Pericardium fibroblast (primary cell): ENCODE measurements around the gene ZFPL1. TPM values are rescaled to one million over a fixed set of nuclear protein-coding genes. Genes with fewer than 3 reads are reported as not detected.

Experiments used
- total RNA-seq: library from RNA; depleted of rRNA; stranded (reverse); fragments of >200 nt; gene quantifications from 2 replicates; pipeline ENCODE4 v1.2.3, GENCODE V29; 2015

ZFPL1 gene
- 34.5 TPM in 2 replicates for total RNA-seq

DNA sequence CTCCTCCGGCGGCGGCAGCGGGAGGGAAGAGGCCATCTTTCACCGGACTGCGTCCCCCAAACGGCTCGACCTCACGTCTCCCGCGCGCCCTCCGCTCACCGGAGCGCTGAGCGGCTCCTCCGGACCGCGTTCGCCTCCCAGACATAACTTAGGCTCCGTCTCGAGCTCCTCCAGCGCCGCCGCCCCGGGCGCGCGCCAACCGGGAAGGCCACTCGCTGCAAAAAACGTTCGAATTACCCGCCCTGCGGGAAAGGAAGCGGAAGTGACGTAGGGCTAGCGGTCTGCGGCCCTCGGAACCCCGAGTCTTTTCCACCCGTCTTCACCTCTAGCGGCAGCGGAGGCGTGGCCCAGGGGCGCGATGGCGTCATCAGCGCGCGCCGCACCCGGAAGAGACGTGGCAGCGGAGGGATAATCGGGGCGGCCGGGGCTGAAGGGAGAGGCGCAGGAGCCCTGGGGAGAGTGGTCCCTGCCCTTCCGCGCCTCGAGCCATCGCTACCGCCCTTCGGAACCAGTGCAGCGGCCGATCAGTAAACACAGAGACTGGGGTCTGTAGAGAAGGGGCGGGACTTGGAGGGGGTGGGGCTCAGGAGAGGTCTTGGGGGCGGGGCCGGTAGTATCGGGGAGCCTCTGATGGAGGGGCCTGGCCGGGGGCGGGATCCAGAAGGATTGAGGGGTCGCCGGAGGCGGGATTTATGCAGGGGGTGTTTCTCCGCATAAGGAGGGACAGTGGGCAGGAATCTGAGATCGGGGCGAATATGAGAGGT lies at the start of gene ZFPL1, which contains the start of gene CDCA5:
ZFPL1 (plus strand) TSS at position 389 of the 764 bp plus-strand sequence. CDS start 477 bp downstream, outside the sequence.
CDCA5 (minus strand) TSS at position 207 of the 764 bp plus-strand sequence; CDS start at position 145, 62 bp downstream.

DNA sequence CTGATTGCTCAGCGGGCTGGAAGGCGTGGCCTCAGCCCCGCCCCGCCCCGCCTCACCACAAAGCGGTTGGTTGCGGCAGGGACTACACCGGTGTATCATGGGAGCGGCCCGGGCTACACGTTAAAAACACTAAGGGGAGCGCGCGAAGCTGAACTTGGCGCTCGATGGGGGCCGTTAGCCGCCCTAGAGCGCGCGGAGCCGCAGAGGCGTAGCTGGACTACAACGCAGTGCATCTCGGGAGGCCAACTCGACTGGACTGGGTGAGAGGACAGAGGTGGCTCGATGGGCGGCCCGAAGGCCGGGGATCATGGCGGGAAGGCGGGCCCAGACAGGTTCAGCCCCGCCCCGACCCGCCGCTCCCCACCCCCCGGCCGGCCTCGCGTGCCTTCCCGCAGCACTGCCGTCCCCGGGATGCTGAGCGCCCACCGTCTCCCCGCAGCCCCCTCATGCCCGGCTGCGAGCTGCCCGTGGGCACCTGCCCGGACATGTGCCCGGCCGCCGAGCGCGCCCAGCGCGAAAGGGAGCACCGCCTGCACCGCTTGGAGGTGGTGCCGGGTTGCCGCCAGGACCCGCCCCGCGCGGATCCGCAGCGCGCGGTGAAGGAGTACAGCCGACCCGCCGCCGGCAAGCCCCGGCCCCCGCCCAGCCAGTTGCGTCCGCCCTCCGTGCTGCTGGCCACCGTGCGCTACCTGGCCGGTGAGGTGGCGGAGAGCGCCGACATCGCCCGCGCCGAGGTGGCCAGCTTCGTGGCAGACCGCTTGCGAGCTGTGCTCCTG lies 43.0 kb upstream of the ZFPL1 start, which contains the start of gene SAC3D1:
SAC3D1 (plus strand) TSS at position 364 of the 776 bp plus-strand sequence; CDS start at position 447, 83 bp downstream.

DNA sequence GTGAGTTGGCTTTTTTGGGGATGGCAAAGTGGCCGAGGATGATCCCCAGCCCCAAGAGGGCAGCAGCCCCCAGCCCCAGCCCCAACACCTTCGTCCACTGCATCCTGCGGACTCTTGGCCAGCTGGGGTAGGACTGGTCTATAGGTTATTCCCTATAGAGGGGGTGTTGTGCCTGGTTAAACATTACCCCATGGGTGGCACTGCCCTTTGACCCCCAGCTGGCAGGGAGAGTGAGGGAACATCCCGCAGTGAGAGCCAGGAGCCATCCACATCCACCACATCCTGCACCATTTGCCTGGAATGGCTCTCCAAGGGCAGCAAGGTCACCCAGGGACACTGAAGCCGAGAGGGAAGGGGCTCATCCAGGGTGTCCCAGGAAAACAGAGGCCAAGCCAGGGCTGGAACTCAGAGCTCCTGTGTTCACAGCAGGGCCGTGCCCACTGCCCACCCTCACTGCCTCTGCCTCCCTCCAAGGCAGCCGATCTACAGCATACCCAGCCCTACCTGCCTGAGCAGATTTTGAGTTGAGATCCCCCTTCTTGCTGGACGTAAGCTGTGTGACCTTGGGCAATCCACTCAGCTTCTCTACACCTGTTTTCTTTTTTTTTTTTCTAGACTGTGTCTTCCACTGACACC lies 25.5 kb upstream of the ZFPL1 start, which contains the start of gene NAALADL1:
NAALADL1 (minus strand) TSS at position 135 of the 636 bp plus-strand sequence; CDS start at position 103, 32 bp downstream.

DNA sequence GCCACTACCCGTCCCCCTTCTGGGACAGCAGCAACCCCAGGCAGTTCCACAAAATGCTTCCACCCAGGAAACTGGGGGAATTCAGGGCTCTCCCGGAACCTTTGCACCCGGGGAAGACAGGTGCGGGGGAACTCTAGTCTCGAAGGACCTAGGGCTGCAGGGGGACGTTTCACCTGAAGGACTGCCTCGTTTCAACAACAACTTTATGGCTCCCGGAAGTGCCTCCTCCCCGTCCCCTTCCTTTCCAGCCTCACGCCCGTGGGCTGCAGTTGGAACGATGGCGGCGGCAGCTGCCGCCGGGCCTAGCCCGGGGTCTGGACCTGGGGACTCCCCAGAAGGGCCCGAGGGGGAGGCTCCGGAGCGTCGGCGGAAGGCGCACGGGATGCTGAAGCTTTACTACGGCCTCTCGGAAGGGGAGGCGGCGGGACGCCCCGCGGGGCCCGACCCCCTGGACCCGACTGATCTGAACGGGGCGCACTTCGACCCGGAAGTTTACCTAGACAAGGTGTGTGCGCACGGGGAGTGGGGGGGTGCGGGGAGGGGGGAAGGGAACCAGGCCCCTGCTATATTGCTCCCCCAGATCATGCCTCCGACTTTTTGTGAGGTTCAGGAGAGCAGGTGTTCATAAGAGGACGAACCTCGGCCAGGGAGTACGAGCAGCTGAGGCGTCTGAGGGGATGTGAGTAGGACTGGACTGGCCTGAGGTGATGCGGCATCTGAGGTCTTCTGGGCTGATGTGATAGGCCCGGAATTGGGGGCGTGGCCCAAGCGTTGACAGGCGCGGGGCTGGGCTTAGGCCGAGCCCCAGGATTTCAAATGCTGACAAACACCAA lies 12.2 kb downstream of the ZFPL1 start, which contains the start of gene VPS51:
VPS51 (plus strand) TSS at position 241 of the 833 bp plus-strand sequence; CDS start at position 278, 37 bp downstream.

DNA sequence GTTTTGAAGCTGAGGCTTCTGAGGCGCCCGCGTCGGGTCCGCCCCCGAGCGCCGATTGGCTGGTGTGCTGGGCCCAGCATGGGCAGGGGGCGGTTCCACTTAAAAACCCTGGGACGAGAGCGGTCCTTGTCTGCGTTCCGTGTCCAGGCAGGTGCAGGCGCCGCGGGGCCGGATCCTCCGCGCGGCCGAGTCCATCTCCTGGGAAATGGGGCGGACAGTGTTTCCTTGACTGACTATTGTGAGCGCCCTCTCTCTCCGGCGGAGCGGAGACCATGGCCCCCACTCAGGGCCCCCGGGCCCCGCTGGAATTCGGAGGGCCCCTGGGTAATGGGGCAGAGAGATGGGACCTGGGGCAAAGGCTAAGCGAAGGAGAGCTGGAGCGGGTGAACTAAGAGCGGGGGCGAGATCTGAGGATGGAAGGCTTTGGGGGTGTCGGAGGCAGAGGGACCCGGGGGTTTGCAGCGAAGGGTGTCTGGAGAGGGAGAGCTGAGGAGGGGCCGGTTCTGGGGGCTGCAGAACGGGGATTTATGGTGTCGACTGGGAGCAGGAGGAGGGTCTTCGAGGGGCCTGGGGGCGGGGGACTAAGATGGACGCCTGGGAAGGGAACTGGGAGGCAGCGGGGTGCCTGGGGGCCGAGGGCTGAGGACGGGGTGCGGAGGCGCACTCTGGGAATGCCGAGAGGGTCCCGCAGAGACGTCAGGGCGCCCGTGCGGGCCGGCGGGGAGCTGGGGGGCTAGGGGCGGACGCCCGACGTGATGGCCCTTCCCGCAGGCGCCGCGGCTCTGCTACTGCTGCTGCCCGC lies 27.9 kb downstream of the ZFPL1 start, which contains the start of gene TM7SF2:
TM7SF2 (plus strand) TSS at position 129 of the 802 bp plus-strand sequence; CDS start at position 273, 144 bp downstream.

DNA sequence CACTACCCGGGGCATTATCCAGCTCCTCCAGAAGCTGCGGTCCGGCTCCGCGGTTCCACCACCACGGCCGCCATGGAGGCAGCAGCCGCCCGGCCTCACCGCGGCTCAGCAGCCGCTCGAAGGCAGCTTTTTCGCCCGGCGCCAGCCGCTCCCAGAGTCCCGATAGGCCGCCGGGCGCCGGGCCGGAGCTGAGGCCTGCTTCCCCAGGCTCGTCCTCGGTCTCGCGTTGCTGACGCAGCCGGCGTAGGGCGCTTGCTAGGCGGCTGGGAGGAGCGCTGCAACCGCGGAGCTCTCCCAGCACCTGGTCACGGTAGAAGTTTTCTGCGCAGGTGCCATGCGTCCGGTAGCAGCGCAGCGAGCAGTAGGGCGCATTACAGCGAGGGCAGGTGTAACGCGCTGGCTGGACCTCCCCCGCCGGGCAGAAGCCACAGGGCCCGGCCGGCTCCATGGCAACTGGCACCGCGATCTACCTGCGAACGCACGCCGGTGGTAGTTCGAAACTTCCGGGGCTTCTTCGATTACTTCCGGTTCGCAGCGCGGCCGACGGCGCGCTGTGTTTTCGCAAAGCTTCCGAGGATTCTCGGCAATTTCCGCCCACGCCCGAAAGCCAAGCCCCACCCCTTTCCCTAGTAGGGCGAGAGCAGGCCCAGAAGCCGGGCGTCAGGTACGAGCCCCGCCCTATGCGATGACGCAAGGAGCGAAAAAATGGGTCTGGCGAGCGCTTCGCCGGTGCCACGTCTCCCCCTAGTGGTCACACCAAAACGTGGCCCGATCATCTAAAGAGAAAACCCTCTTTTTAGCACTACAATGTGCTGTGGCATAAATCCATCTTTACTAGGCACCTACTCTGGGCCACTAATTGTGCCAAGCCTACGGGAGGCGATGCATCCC lies 33.4 kb downstream of the ZFPL1 start, which contains the start of gene ZNHIT2:
ZNHIT2 (minus strand) TSS at position 496 of the 891 bp plus-strand sequence; CDS start at position 448, 48 bp downstream.

DNA sequence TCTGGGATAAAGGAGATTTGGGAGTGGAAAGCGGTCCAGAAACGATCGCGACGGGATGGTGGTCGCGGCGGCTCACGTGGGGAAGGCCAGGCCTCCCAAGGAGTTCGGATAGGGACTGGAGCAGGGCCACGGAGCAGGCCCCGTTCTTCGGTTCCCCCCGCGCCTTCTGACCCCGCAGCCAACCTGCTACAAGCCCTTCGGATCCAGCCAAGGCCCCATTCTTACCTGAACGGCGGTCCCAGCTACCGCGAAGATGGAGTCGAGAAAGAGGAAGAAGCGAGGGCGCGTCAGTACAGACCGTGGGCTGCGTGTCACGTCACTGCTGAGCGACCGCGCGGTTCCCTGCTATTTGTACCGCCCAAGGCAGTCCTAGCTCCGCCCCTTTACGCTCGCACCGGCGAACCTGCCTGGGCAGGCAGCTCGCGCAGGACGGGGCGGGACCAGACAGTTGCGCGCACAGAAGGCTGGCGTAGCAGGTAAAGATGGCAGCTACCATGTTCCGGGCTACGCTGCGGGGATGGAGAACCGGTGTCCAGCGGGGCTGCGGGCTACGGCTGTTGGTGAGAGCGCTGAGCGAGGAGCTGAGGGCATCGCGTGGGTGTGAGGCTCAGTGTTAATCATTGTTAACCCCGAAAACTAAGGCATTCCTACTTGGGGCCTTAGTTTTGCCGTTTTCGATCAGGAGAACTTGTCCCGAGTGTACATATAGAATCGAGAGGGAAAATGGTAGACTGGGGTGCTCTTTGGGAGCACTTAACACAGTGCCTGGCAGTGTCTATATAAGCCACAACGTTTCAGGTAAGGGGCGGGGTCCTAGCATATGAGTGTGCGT lies 38.1 kb downstream of the ZFPL1 start, which contains the start of the genes FAU and MRPL49:
FAU (minus strand) TSS at position 270 of the 832 bp plus-strand sequence. CDS start 321 bp downstream, outside the sequence.
MRPL49 (plus strand) TSS at position 457 of the 832 bp plus-strand sequence; CDS start at position 483, 26 bp downstream.

DNA sequence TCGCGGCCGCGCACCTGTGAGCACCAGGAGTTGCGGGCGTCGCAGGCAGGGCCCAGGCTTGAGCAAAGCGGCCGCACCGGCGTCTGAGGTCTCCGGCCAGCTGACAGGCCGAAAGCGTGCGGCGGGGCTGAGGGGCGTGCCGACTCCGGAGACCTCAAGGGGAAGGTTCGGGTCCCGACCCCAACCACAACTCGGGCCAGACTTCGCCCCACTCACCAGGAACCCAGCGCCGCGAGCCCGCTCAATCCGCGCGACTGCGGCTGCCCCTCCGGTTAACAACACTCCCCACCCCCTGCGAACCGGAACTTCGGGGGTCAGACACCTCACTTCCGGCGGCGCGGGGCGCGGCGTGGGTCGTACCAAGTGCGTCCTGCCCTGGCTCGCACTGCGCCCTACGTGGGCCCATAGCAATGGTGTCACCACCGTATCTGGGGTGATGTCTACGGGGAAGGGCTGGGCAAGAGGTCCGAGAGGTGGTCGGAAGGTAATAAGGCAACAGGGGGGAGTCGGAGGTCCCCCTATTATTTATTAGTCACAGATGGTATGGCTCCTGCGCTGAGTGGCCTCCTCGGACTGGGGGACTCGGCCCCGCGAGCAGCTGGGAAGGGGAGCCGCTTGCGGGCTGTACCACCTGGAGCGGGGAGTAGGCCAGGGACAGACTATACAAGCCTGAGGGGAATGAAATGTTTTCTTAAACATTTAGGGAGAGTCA lies 50.4 kb downstream of the ZFPL1 start, which contains the start of gene SYVN1:
SYVN1 (minus strand) TSS at position 280 of the 712 bp plus-strand sequence. CDS start 918 bp downstream, outside the sequence.

Other genes starting within 250 kb of the ZFPL1 start
- gene CDC42BPG, start 239.6 kb upstream of the ZFPL1 start, total RNA-seq: 0.26 TPM in 1 of 2 replicates, not detected in the other
- gene EHD1, start 205.6 kb upstream of the ZFPL1 start, total RNA-seq: 52.1 and 66.7 TPM in 2 replicates
- gene ATG2A, start 167.0 kb upstream of the ZFPL1 start, total RNA-seq: 16.2 and 19.2 TPM in 2 replicates
- 11.1 and 21.6 TPM in 2 replicates for gene PPP2R5B, start 159.5 kb upstream of the ZFPL1 start, total RNA-seq
- gene GPHA2, start 148.3 kb upstream of the ZFPL1 start, total RNA-seq: 0.35 TPM in 1 of 2 replicates, not detected in the other
- gene MAJIN, start 112.1 kb upstream of the ZFPL1 start, total RNA-seq: not detected in 2 replicates
- gene BATF2, start 87.3 kb upstream of the ZFPL1 start, total RNA-seq: 0.12 and 0.51 TPM in 2 replicates
- 116 and 119 TPM in 2 replicates for gene ARL2, start 70.1 kb upstream of the ZFPL1 start, total RNA-seq
- gene SNX15, start 56.8 kb upstream of the ZFPL1 start, total RNA-seq: 7.8 and 9.4 TPM in 2 replicates
- gene SAC3D1, start 43.0 kb upstream of the ZFPL1 start, total RNA-seq: 19.7 and 23.5 TPM in 2 replicates
- 17.2 and 38.7 TPM in 2 replicates for gene NAALADL1, start 25.7 kb upstream of the ZFPL1 start, total RNA-seq
- gene CDCA5, start 182 bp upstream of the ZFPL1 start, total RNA-seq: 1.2 and 2.9 TPM in 2 replicates
- gene VPS51, start 12.0 kb downstream of the ZFPL1 start, total RNA-seq: 197 and 427 TPM in 2 replicates
- gene TM7SF2, start 27.6 kb downstream of the ZFPL1 start, total RNA-seq: 10.4 and 13.4 TPM in 2 replicates
- gene ZNHIT2, start 33.5 kb downstream of the ZFPL1 start, total RNA-seq: 18.3 and 19.1 TPM in 2 replicates
- 456 and 558 TPM in 2 replicates for gene FAU, start 37.9 kb downstream of the ZFPL1 start, total RNA-seq
- gene MRPL49, start 38.1 kb downstream of the ZFPL1 start, total RNA-seq: 40.8 and 56.9 TPM in 2 replicates
- 13.2 and 22.1 TPM in 2 replicates for gene SYVN1, start 50.3 kb downstream of the ZFPL1 start, total RNA-seq
- gene SPDYC, start 86.0 kb downstream of the ZFPL1 start, total RNA-seq: not detected in 2 replicates
- gene CAPN1, start 97.7 kb downstream of the ZFPL1 start, total RNA-seq: 168 and 189 TPM in 2 replicates
- 2.6 and 3.7 TPM in 2 replicates for gene POLA2, start 177.7 kb downstream of the ZFPL1 start, total RNA-seq
- gene CDC42EP2, start 230.6 kb downstream of the ZFPL1 start, total RNA-seq: 35.6 and 79.6 TPM in 2 replicates
- 32.4 and 36.6 TPM in 2 replicates for gene DPF2, start 249.6 kb downstream of the ZFPL1 start, total RNA-seq